A549 (cell line): ENCODE data around the gene USP34. TPM values are rescaled to one million over a fixed set of nuclear protein-coding genes. Genes with fewer than 3 reads are reported as not detected.

Experiments
- ATAC-seq, 2 experiments: fragments of 200-7000 bp in 1 of 2; fragments of >200 bp in 1 of 2; cut with Nextera tagmentation in 1 of 2; cut with Tn5 transposase in 1 of 2; 3 replicates each; pipeline versions ENCODE4 v1.8.0 to v1.9.1; 2018 to 2020; ENCODE audit warnings: mild to moderate bottlenecking in 1 of 2, moderate library complexity in 1 of 2
- CTCF ChIA-PET: fragments of 300-600 bp; sonication (Branson Sonifier 250); formaldehyde crosslinking; extraction: SDS; loops from one replicate; lab custom pipeline; 2021; ENCODE audit warnings: antibody characterized with exemption, inconsistent platforms; lab: Yijun Ruan, JAX
- POLR2A ChIA-PET: fragments of 350-600 bp; formaldehyde crosslinking; extraction: SDS; loops from one replicate; lab custom pipeline; 2021; ENCODE audit warnings: antibody characterized with exemption, inconsistent platforms; lab: Yijun Ruan, JAX
- DNase-seq, 2 experiments: peaks; one replicate each; pipeline versions ENCODE4 v3.0.0 to v3.0.0-alpha.2; 2011 to 2016; ENCODE audit warnings: low read depth in 1 of 2, low spot score in 1 of 2
- FAIRE-seq: peaks from 2 replicates; lab custom pipeline; 2011; peaks lifted over from hg19 to GRCh38; lab: Jason Lieb, UNC
- H3K27ac ChIP-seq, 2 experiments: fragments of >200 bp; sonication (Bioruptor Twin); formaldehyde crosslinking; 3 replicates each; pipeline ENCODE4 v1.5.1; 2016 to 2017
- H3K4me1 ChIP-seq: fragments of >200 bp; sonication (Bioruptor Twin); formaldehyde crosslinking; 3 replicates; pipeline ENCODE4 v1.6.1; 2016
- H3K4me2 ChIP-seq: fragments of >200 bp; sonication (Bioruptor Twin); formaldehyde crosslinking; 3 replicates; pipeline ENCODE4 v1.6.1; 2016
- H3K4me3 ChIP-seq: fragments of >200 bp; sonication (Bioruptor Twin); formaldehyde crosslinking; 3 replicates; pipeline ENCODE4 v1.5.1; 2016
- H3K9me3 ChIP-seq: fragments of >200 bp; sonication (Bioruptor Twin); formaldehyde crosslinking; 3 replicates; pipeline ENCODE4 v1.6.1; 2016
- BHLHE40 ChIP-seq: IDR thresholded peaks from 2 replicates; pipeline ENCODE4 v1.6.1; 2012; ENCODE audit warnings: low read depth, low read length, inconsistent platforms
- CBX2 ChIP-seq: fragments of 200-600 bp; sonication (generic); IDR thresholded peaks from 2 replicates; pipeline ENCODE4 v1.6.1; 2016; ENCODE audit warnings: low read depth, mild to moderate bottlenecking, borderline replicate concordance
- CBX8 ChIP-seq: fragments of 200-600 bp; sonication (generic); IDR thresholded peaks from 2 replicates; pipeline ENCODE4 v1.6.1; 2016
- CEBPB ChIP-seq, 2 experiments: fragments of >200 bp in 1 of 2; sonication (Bioruptor Twin) in 1 of 2; formaldehyde crosslinking in 1 of 2; IDR thresholded peaks; 2 replicates each; pipeline ENCODE4 v1.6.1; 2012 to 2016
- CHD2 ChIP-seq: fragments of 150-350 bp; IDR thresholded peaks from 2 replicates; pipeline ENCODE4 v1.6.1; 2014; ENCODE audit warnings: low read length; ENCODE audit not compliant: partially characterized antibody
- CHD4 ChIP-seq: fragments of 200-600 bp; sonication (generic); IDR thresholded peaks from 2 replicates; pipeline ENCODE4 v1.6.1; 2016; ENCODE audit warnings: antibody characterized with exemption, mild to moderate bottlenecking, borderline replicate concordance
- EHF ChIP-seq: fragments of 250-450 bp; sonication (Bioruptor Pico); IDR thresholded peaks from 2 replicates; pipeline ENCODE4 v1.5.0; 2020; ENCODE audit warnings: mild to moderate bottlenecking
- EHMT2 ChIP-seq: fragments of 200-600 bp; sonication (generic); IDR thresholded peaks from 2 replicates; pipeline ENCODE4 v1.6.1; 2016; ENCODE audit warnings: antibody characterized with exemption, low read depth, mild to moderate bottlenecking, moderate library complexity
- ESRRA ChIP-seq: fragments of 150-350 bp; IDR thresholded peaks from 2 replicates; pipeline ENCODE4 v1.6.1; 2014; ENCODE audit warnings: mild to moderate bottlenecking, low read length, borderline replicate concordance
- FOSB ChIP-seq: fragments of 250-450 bp; sonication (Bioruptor Pico); IDR thresholded peaks from 2 replicates; pipeline ENCODE4 v1.5.0; 2020; ENCODE audit warnings: mild to moderate bottlenecking, moderate library complexity
- FOSL2 ChIP-seq, 2 experiments: fragments of 450-650 bp in 1 of 2; fragments of >200 bp in 1 of 2; sonication (Bioruptor Twin) in 1 of 2; formaldehyde crosslinking; IDR thresholded peaks; 2 replicates each; pipeline versions ENCODE4 v1.5.0 to v1.6.1; 2016 to 2020; ENCODE audit warnings: mild to moderate bottlenecking in 1 of 2, moderate library complexity in 1 of 2
- FOXS1 ChIP-seq: fragments of 250-450 bp; sonication (Bioruptor Pico); IDR thresholded peaks from 2 replicates; pipeline ENCODE4 v1.5.0; 2020; ENCODE audit warnings: mild to moderate bottlenecking, moderate library complexity
- HEYL ChIP-seq: fragments of 250-450 bp; sonication (Bioruptor Pico); IDR thresholded peaks from 2 replicates; pipeline ENCODE4 v1.8.0; 2021; ENCODE audit warnings: mild to moderate bottlenecking, moderate library complexity
- HOXA7 ChIP-seq: fragments of 250-450 bp; sonication (Bioruptor Pico); IDR thresholded peaks from 2 replicates; pipeline ENCODE4 v1.5.0; 2020; ENCODE audit warnings: mild to moderate bottlenecking, moderate library complexity
- HOXB13 ChIP-seq: fragments of 250-450 bp; sonication (Bioruptor Pico); IDR thresholded peaks from 2 replicates; pipeline ENCODE4 v1.5.0; 2020; ENCODE audit warnings: low read depth, mild to moderate bottlenecking, moderate library complexity
- HOXB5 ChIP-seq: fragments of 250-450 bp; sonication (Bioruptor Pico); IDR thresholded peaks from 2 replicates; pipeline ENCODE4 v1.5.0; 2020; ENCODE audit warnings: mild to moderate bottlenecking, moderate library complexity
- JUN ChIP-seq, 2 experiments: fragments of >200 bp; sonication (Bioruptor Twin); formaldehyde crosslinking; IDR thresholded peaks; 2 replicates in 1 of 2; 3 replicates in 1 of 2; pipeline ENCODE4 v1.6.1; 2016 to 2017
- JUNB ChIP-seq: fragments of >200 bp; sonication (Bioruptor Twin); formaldehyde crosslinking; IDR thresholded peaks from 2 replicates; pipeline ENCODE4 v1.6.1; 2016
- KDM1A ChIP-seq: fragments of 200-600 bp; sonication (generic); IDR thresholded peaks from 2 replicates; pipeline ENCODE4 v1.6.1; 2016; ENCODE audit warnings: low read depth, mild to moderate bottlenecking
- KDM5A ChIP-seq: fragments of 200-600 bp; sonication (generic); IDR thresholded peaks from 2 replicates; pipeline ENCODE4 v1.6.1; 2016; ENCODE audit warnings: antibody characterized with exemption, mild to moderate bottlenecking
- MAFK ChIP-seq: fragments of 450-650 bp; IDR thresholded peaks from 2 replicates; pipeline ENCODE4 v1.6.1; 2014; ENCODE audit not compliant: partially characterized antibody
- MAZ ChIP-seq: fragments of 150-350 bp; IDR thresholded peaks from 2 replicates; pipeline ENCODE4 v1.6.1; 2014; ENCODE audit warnings: antibody characterized with exemption, low read depth, low read length, borderline replicate concordance
- NPAS2 ChIP-seq: fragments of 250-450 bp; sonication (Bioruptor Pico); IDR thresholded peaks from 2 replicates; pipeline ENCODE4 v1.8.0; 2022; ENCODE audit warnings: mild to moderate bottlenecking, moderate library complexity, borderline replicate concordance
- NR3C1 ChIP-seq: fragments of >200 bp; sonication (Bioruptor Twin); formaldehyde crosslinking; IDR thresholded peaks from 3 replicates; pipeline ENCODE4 v1.6.1; 2017
- PHF8 ChIP-seq: fragments of 200-600 bp; sonication (generic); IDR thresholded peaks from 2 replicates; pipeline ENCODE4 v1.6.1; 2016; ENCODE audit warnings: low read depth, mild to moderate bottlenecking, antibody characterized with exemption, moderate library complexity, borderline replicate concordance
- RARB ChIP-seq: fragments of 250-450 bp; sonication (Bioruptor Pico); IDR thresholded peaks from 2 replicates; pipeline ENCODE4 v1.8.0; 2021; ENCODE audit warnings: mild to moderate bottlenecking, moderate library complexity
- RCOR1 ChIP-seq: fragments of 150-350 bp; IDR thresholded peaks from 2 replicates; pipeline ENCODE4 v1.6.1; 2014; ENCODE audit warnings: antibody characterized with exemption, low read length, low read depth
- TFCP2L1 ChIP-seq: fragments of 250-450 bp; sonication (Bioruptor Pico); IDR thresholded peaks from 2 replicates; pipeline ENCODE4 v1.5.0; 2021; ENCODE audit warnings: mild to moderate bottlenecking
- TP53 ChIP-seq: fragments of 250-450 bp; sonication (Bioruptor Pico); IDR thresholded peaks from 2 replicates; pipeline ENCODE4 v1.5.0; 2021; ENCODE audit warnings: mild to moderate bottlenecking, moderate library complexity
- ZNF302 ChIP-seq: fragments of 250-450 bp; sonication (Bioruptor Pico); IDR thresholded peaks from 2 replicates; pipeline ENCODE4 v1.9.0; 2021; ENCODE audit warnings: inconsistent platforms, mild to moderate bottlenecking, moderate library complexity
- WGBS: methylation state at CpG from one replicate; pipeline ENCODE4 v1.1.6; 2017; ENCODE audit errors: missing lambda C conversion rate; 5-methylcytosine and 5-hydroxymethylcytosine counted together
- polyA plus RNA-seq, 4 experiments: library from polyadenylated mRNA; depleted of rRNA in 3 of 4; stranded (reverse); fragments of >200 nt; fragmentation: RNase III in 1 of 4; extraction: RNeasy Plus Mini Kit Qiagen cat#74134 plus additional on column Dnase treatment in 1 of 4; gene quantifications; 2 replicates in 3 of 4; 3 replicates in 1 of 4; pipeline ENCODE4 v1.2.3, GENCODE V29; 2011 to 2017
- TF ChIP-seq, protein P1 (sequence below): IDR thresholded peaks from 2 replicates; pipeline ENCODE4 v1.6.1; 2012; ENCODE audit warnings: low read depth, borderline replicate concordance
- TF ChIP-seq, protein P2 (sequence below): IDR thresholded peaks from 2 replicates; pipeline ENCODE4 v1.6.1; 2012
- TF ChIP-seq, protein P3 (sequence below): fragments of >200 bp; sonication (Bioruptor Twin); formaldehyde crosslinking; IDR thresholded peaks from 2 replicates; pipeline ENCODE4 v1.6.1; 2016
- TF ChIP-seq, protein P4 (sequence below): fragments of 150-350 bp; IDR thresholded peaks from 2 replicates; pipeline ENCODE4 v1.6.1; 2014; ENCODE audit warnings: low read depth, mild to moderate bottlenecking, low read length

The USP34 gene
- polyA plus RNA-seq, 2 of the 4 experiments (the other 2 are of a cell fraction), result 47.7 to 132 TPM

DNA sequence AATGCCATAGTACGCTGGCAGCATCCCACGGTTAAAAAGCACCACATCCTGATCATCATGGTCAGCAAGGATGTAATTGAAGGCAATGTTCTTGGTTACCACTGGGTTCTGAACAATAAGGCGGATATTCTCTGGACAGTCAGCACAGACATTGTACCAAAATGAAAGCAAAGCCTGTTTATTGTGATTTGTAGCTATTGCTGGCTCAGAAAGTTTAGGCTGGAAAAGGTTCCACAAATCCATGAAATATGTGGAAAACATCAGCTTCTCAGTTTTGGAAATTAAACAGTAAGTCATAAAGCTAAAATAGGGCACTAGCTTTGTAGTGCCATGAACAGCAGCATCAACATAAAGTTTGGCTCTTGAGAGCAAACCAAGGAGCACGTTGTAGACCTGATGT lies 256.7 kb downstream of the USP34 start:
- no peak for DNase-seq
- H3K4me2 ChIP-seq, result no peak overlapping the region
- H3K4me3 ChIP-seq, result no peak overlapping the region
- 89% methylated on average over 4 of the region's 4 CpGs for WGBS
- H3K27ac ChIP-seq, result no peak overlapping the region
- POLR2A ChIA-PET, result interaction anchor here (1.3 kb wide), 1 partner anchor 37 kb away, joined by 3 read pairs; no protein-coding TSS in a partner anchor
- no peak for TF ChIP-seq ESRRA
- TF ChIP-seq FOXS1 (CRISPR knock-in tag), result no peak
- no peak for TF ChIP-seq HOXB5
- ATAC-seq, result no peak
- H3K4me1 ChIP-seq, result peaks cover 24% of the 10 kb centered on the region
- no peak for FAIRE-seq
- CTCF ChIA-PET, result interaction anchor here (1.3 kb wide), 1 partner anchor 41 kb away, joined by 3 read pairs; no protein-coding TSS in a partner anchor
- no peaks in the 10 kb centered on the region for H3K9me3 ChIP-seq

DNA sequence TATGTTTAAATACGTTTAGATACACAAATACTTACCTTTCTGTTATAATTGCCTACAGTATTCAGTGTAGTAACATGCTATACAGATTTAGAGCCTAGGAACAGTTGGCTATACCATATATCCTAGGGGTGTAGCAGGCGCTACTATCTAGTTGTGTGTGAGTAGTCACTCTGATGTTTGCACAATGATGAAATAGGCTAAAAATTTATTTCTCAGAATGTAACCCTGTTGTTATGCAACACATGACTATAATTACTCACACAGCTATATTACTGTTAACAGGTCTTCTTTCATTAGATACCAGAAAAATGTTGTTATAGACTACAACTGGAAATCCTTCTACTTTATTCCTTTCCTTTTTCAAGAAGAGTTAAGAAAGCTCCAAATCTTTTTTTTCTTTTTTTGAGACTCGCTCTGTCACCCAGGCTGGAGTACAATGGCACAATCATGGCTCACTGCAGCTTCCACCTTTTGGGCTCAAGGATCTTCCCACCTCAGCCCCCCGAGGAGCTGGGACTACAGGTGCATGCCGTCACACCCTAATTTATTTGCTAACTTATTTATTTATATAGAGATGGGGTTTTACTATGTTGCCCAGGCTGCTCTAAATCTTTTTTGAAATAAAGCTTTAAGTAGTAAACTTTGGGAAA lies 260.4 kb downstream of the USP34 start:
- CTCF ChIA-PET, result interaction anchor here (1.0 to 1.8 kb wide), 3 partner anchors 18 to 216 kb away, joined by 3 to 5 read pairs (median 3); no protein-coding TSS in a partner anchor
- FAIRE-seq (peak; percentile 68), DNase-seq (peak; percentile 25 to 61), ATAC-seq (peak; percentile 90 to 98)
- Histone ChIP-seq H3K4me2 (peak overlapping the region; percentile 50), H3K27ac (peak overlapping the region; percentile 52 to 72), H3K9me3 (no peaks in the 10 kb centered on the region), H3K4me1 (peaks cover 24% of the 10 kb centered on the region), H3K4me3 (no peak overlapping the region)
- TF ChIP-seq, protein P1, sequence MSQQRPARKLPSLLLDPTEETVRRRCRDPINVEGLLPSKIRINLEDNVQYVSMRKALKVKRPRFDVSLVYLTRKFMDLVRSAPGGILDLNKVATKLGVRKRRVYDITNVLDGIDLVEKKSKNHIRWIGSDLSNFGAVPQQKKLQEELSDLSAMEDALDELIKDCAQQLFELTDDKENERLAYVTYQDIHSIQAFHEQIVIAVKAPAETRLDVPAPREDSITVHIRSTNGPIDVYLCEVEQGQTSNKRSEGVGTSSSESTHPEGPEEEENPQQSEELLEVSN, result no peak
- no peak for TF ChIP-seq CBX8
- TF ChIP-seq MAFK, result no peak
- no peak for TF ChIP-seq BHLHE40
- no peak for TF ChIP-seq RCOR1
- peak; percentile 42; the same call in 1 of the 2 replicates for TF ChIP-seq FOSL2 (IDR thresholded peaks at IDR 0.05)
- peak; percentile 86 for TF ChIP-seq FOSL2 (CRISPR knock-in tag; IDR thresholded peaks at IDR 0.05)
- TF ChIP-seq KDM5A, result no peak
- TF ChIP-seq HOXB5, result no peak
- no peak for TF ChIP-seq EHF (CRISPR knock-in tag)
- TF ChIP-seq NR3C1, result no peak
- no peak for TF ChIP-seq CHD2
- no peak for TF ChIP-seq MAZ
- TF ChIP-seq NPAS2 (CRISPR knock-in tag), result no peak
- peak; percentile 77 for TF ChIP-seq JUNB
- no peak for TF ChIP-seq EHMT2
- no peak for TF ChIP-seq KDM1A
- TF ChIP-seq, protein P2, sequence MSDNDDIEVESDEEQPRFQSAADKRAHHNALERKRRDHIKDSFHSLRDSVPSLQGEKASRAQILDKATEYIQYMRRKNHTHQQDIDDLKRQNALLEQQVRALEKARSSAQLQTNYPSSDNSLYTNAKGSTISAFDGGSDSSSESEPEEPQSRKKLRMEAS, result no peak
- TF ChIP-seq RARB (CRISPR knock-in tag), result no peak
- no peak for TF ChIP-seq CHD4
- TF ChIP-seq, protein P3, sequence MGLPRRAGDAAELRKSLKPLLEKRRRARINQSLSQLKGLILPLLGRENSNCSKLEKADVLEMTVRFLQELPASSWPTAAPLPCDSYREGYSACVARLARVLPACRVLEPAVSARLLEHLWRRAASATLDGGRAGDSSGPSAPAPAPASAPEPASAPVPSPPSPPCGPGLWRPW, result peak; percentile 81
- no peak for TF ChIP-seq FOSB (CRISPR knock-in tag)
- TF ChIP-seq HEYL (CRISPR knock-in tag), result no peak
- TF ChIP-seq, protein P4, sequence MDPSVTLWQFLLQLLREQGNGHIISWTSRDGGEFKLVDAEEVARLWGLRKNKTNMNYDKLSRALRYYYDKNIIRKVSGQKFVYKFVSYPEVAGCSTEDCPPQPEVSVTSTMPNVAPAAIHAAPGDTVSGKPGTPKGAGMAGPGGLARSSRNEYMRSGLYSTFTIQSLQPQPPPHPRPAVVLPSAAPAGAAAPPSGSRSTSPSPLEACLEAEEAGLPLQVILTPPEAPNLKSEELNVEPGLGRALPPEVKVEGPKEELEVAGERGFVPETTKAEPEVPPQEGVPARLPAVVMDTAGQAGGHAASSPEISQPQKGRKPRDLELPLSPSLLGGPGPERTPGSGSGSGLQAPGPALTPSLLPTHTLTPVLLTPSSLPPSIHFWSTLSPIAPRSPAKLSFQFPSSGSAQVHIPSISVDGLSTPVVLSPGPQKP, result no peak
- TF ChIP-seq JUN (IDR thresholded peaks at IDR 0.05), result peak in 1 of 2 experiments; percentile 23; a peak in 1 of 5 replicates
- TF ChIP-seq TP53, result no peak
- TF ChIP-seq TFCP2L1, result no peak
- no peak for TF ChIP-seq PHF8
- TF ChIP-seq FOXS1 (CRISPR knock-in tag), result no peak
- no peak for TF ChIP-seq ZNF302 (CRISPR knock-in tag)
- peak; percentile 96 to 98 for TF ChIP-seq CEBPB (IDR thresholded peaks at IDR 0.05)
- no peak for TF ChIP-seq HOXB13 (CRISPR knock-in tag)
- TF ChIP-seq CBX2, result no peak
- TF ChIP-seq HOXA7, result no peak
- WGBS, result 59% methylated on average over 5 of the region's 5 CpGs
- POLR2A ChIA-PET, result interaction anchor here (1.1 to 1.8 kb wide), 2 partner anchors 9 to 33 kb away, joined by 3 to 6 read pairs; no protein-coding TSS in a partner anchor
